K562 (cell line): ENCODE measurements around the gene IL1RL1. TPM values are rescaled to one million over a fixed set of nuclear protein-coding genes. Genes with fewer than 3 reads are reported as not detected.

Source experiments
- ARID3A ChIP-seq: IDR thresholded peaks from 2 replicates; pipeline ENCODE4 v1.6.1; 2012; ENCODE audit warnings: low read depth, low read length, improper control_type of control experiment, borderline replicate concordance
- ETV5 ChIP-seq: sonication (generic); formaldehyde crosslinking; IDR thresholded peaks from 2 replicates; pipeline ENCODE4 v1.4.0; 2020; ENCODE audit warnings: low read depth, mild to moderate bottlenecking, missing genetic modification reagents
- FOXP1 ChIP-seq: sonication (generic); formaldehyde crosslinking; IDR thresholded peaks from 2 replicates; pipeline ENCODE4 v1.8.0; 2022; ENCODE audit warnings: mild to moderate bottlenecking, missing genetic modification reagents
- HCFC1 ChIP-seq: IDR thresholded peaks from 2 replicates; pipeline ENCODE4 v1.6.1; 2012; ENCODE audit warnings: low read depth, low read length, improper control_type of control experiment
- HDAC2 ChIP-seq: fragments of 450-650 bp; IDR thresholded peaks from 2 replicates; pipeline ENCODE4 v1.6.1; 2016; ENCODE audit warnings: mild to moderate bottlenecking
- HDAC6 ChIP-seq: IDR thresholded peaks from 2 replicates; pipeline ENCODE4 v1.6.1; 2012; ENCODE audit warnings: low read depth, mild to moderate bottlenecking, control low read depth, inconsistent platforms, low read length, moderate library complexity
- HNRNPL ChIP-seq: fragments of 200-400 bp; formaldehyde crosslinking; IDR thresholded peaks from 2 replicates; pipeline ENCODE4 v1.6.1; 2017; ENCODE audit warnings: low read depth, mild to moderate bottlenecking, low read length
- MLX ChIP-seq, 2 experiments: fragments of 450-650 bp in 1 of 2; sonication (generic) in 1 of 2; formaldehyde crosslinking; conservative IDR thresholded peaks; 2 replicates each; pipeline versions ENCODE4 v1.4.0 to v1.8.1; 2020 to 2022; ENCODE audit warnings: mild to moderate bottlenecking in 1 of 2, missing genetic modification reagents in 1 of 2
- NBN ChIP-seq: fragments of 450-650 bp; IDR thresholded peaks from 2 replicates; pipeline ENCODE4 v1.6.1; 2016; ENCODE audit warnings: low read depth, mild to moderate bottlenecking
- NR2C1 ChIP-seq, 2 experiments: fragments of 450-650 bp; IDR thresholded peaks; 2 replicates each; pipeline ENCODE4 v1.6.1; 2017; ENCODE audit warnings: mild to moderate bottlenecking in 2 of 2, antibody characterized with exemption in 1 of 2, inconsistent platforms in 1 of 2, missing compliant biosample characterization in 1 of 2, missing genetic modification characterization in 1 of 2
- NR3C1 ChIP-seq: sonication (generic); formaldehyde crosslinking; IDR thresholded peaks from 2 replicates; pipeline ENCODE4 v1.8.1; 2022; ENCODE audit warnings: missing genetic modification reagents
- PATZ1 ChIP-seq: fragments of 250-450 bp; sonication (Bioruptor Pico); IDR thresholded peaks from 2 replicates; pipeline ENCODE4 v1.5.0; 2020; ENCODE audit warnings: mild to moderate bottlenecking, borderline replicate concordance
- RBBP5 ChIP-seq: fragments of 200-600 bp; sonication (generic); IDR thresholded peaks from 2 replicates; pipeline ENCODE4 v1.6.1; 2012; ENCODE audit warnings: borderline replicate concordance, mild to moderate bottlenecking, low read length, control low read depth, inconsistent platforms; ENCODE audit not compliant: insufficient read depth, poor library complexity, severe bottlenecking
- RBM22 ChIP-seq: fragments of 200-400 bp; formaldehyde crosslinking; IDR thresholded peaks from 2 replicates; pipeline ENCODE4 v1.6.1; 2018; ENCODE audit warnings: low read length, low read depth; ENCODE audit not compliant: poor library complexity, severe bottlenecking
- STAG1 ChIP-seq: sonication (generic); formaldehyde crosslinking; IDR thresholded peaks from 2 replicates; pipeline ENCODE4 v1.5.0; 2020; ENCODE audit warnings: missing genetic modification reagents, borderline replicate concordance
- ZNF197 ChIP-seq: fragments of 200-800 bp; sonication (Bioruptor generic); IDR thresholded peaks from 2 replicates; pipeline ENCODE4 v1.6.1; 2016; ENCODE audit warnings: low read depth, missing genetic modification characterization, missing compliant biosample characterization
- ZNF445 ChIP-seq: fragments of 250-450 bp; sonication (Bioruptor Pico); IDR thresholded peaks from 2 replicates; pipeline ENCODE4 v1.4.0; 2020; ENCODE audit warnings: low read depth, mild to moderate bottlenecking, moderate library complexity
- ZNF75A ChIP-seq: fragments of 450-650 bp; formaldehyde crosslinking; IDR thresholded peaks from 2 replicates; pipeline ENCODE4 v1.4.0; 2020; ENCODE audit warnings: mild to moderate bottlenecking
- ZNF780A ChIP-seq: fragments of 250-450 bp; sonication (Bioruptor Pico); IDR thresholded peaks from 2 replicates; pipeline ENCODE4 v1.5.0; 2021; ENCODE audit warnings: mild to moderate bottlenecking
- polyA plus RNA-seq, 8 experiments: library from polyadenylated mRNA; depleted of rRNA in 4 of 8; stranded (reverse) in 5 of 8; unstranded in 3 of 8; fragments of >200 nt; fragmentation: Nextera tagmentation in 2 of 8; fragmentation: Illumina TruSeq in 1 of 8; extraction: Ambion mirVana in 2 of 8; extraction: Trizol in 1 of 8; gene quantifications; 2 replicates each; pipeline versions ENCODE4 v1.2.1 to v1.2.3, GENCODE V29; 2011 to 2014; ENCODE audit warnings: inconsistent platforms in 1 of 8, missing spikeins in 1 of 8
- total RNA-seq, 7 experiments: library from RNA; depleted of rRNA in 6 of 7; stranded (reverse); fragments of >200 nt in 6 of 7; fragmentation: Illumina TruSeq in 2 of 7; extraction: Trizol in 2 of 7; gene quantifications; 2 replicates each; pipeline versions ENCODE4 v1.2.1 to v1.2.3, GENCODE V29; 2011 to 2021; ENCODE audit warnings: low replicate concordance in 1 of 7
- TF ChIP-seq, protein P1 (sequence below): IDR thresholded peaks from 2 replicates; pipeline ENCODE4 v1.6.1; 2011; ENCODE audit warnings: borderline replicate concordance, low read depth, mild to moderate bottlenecking, moderate library complexity, low read length; ENCODE audit not compliant: insufficient read depth, poor library complexity, severe bottlenecking

IL1RL1 gene
- total and polyA plus RNA-seq, 9 of the 15 experiments (the other 6 are each of a cell fraction or from before 2014, with no cell fraction given): 0.06 to 3.3 (median 0.59) TPM

- TF ChIP-seq, protein P1, sequence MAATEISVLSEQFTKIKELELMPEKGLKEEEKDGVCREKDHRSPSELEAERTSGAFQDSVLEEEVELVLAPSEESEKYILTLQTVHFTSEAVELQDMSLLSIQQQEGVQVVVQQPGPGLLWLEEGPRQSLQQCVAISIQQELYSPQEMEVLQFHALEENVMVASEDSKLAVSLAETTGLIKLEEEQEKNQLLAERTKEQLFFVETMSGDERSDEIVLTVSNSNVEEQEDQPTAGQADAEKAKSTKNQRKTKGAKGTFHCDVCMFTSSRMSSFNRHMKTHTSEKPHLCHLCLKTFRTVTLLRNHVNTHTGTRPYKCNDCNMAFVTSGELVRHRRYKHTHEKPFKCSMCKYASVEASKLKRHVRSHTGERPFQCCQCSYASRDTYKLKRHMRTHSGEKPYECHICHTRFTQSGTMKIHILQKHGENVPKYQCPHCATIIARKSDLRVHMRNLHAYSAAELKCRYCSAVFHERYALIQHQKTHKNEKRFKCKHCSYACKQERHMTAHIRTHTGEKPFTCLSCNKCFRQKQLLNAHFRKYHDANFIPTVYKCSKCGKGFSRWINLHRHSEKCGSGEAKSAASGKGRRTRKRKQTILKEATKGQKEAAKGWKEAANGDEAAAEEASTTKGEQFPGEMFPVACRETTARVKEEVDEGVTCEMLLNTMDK: peak; percentile 46
- TF ChIP-seq RBM22 (no peak), ARID3A (no peak), RBBP5 (peak; percentile 55), NR2C1 (IDR thresholded peaks at IDR 0.05) (no peak), NR2C1 (tag; IDR thresholded peaks at IDR 0.05) (no peak), PATZ1 (CRISPR knock-in tag) (no peak), ZNF197 (CRISPR knock-in tag) (no peak), NBN (no peak), STAG1 (CRISPR knock-in tag) (peak; percentile 1; the same call in 1 of the 2 replicates), ZNF780A (CRISPR knock-in tag) (no peak), HCFC1 (peak; percentile 17; the same call in 1 of the 2 replicates), HDAC6 (no peak), HDAC2 (no peak), ZNF75A (CRISPR knock-in tag) (no peak), FOXP1 (CRISPR knock-in tag) (no peak), HNRNPL (peak; percentile 77), NR3C1 (CRISPR knock-in tag) (no peak), ETV5 (no peak), ZNF445 (CRISPR knock-in tag) (no peak), MLX (CRISPR knock-in tag; conservative IDR thresholded peaks at IDR 0.05) (no peak)
These were observed 44.4 kb downstream of the IL1RL1 start, which contains the start of gene IL18R1 (continued) for GRCh38 chr2:102355526-102356380.
